Nephron progenitor cell (in vitro differentiated cells): ENCODE data around the gene GNA12.

Experiments used
- DNase-seq: peaks from one replicate; pipeline ENCODE4 v3.0.0; 2021
- H3K27ac Mint-ChIP-seq: 2 replicates; pipeline ENCODE4 v1.8.0; 2021; ENCODE audit warnings: mild to moderate bottlenecking, moderate library complexity, mixed read lengths
- H3K27me3 Mint-ChIP-seq: 2 replicates; pipeline ENCODE4 v1.8.0; 2021; ENCODE audit warnings: mild to moderate bottlenecking, low read depth, mixed read lengths; ENCODE audit not compliant: poor library complexity
- H3K36me3 Mint-ChIP-seq: 2 replicates; pipeline ENCODE4 v1.8.0; 2021; ENCODE audit warnings: low read depth, mixed read lengths
- H3K4me1 Mint-ChIP-seq: 2 replicates; pipeline ENCODE4 v1.8.0; 2021; ENCODE audit warnings: mixed read lengths
- H3K4me3 Mint-ChIP-seq: 2 replicates; pipeline ENCODE4 v1.8.0; 2021; ENCODE audit warnings: mild to moderate bottlenecking, moderate library complexity, mixed read lengths
- H3K9me3 Mint-ChIP-seq: 2 replicates; pipeline ENCODE4 v1.8.0; 2021; ENCODE audit warnings: mild to moderate bottlenecking, moderate library complexity, mixed read lengths
- TF ChIP-seq, protein P1 (sequence below): fragments of 200-600 bp; sonication (generic); IDR thresholded peaks from 2 replicates; pipeline ENCODE4 v1.5.0; 2021; ENCODE audit warnings: antibody characterized with exemption

Gene GNA12

DNA sequence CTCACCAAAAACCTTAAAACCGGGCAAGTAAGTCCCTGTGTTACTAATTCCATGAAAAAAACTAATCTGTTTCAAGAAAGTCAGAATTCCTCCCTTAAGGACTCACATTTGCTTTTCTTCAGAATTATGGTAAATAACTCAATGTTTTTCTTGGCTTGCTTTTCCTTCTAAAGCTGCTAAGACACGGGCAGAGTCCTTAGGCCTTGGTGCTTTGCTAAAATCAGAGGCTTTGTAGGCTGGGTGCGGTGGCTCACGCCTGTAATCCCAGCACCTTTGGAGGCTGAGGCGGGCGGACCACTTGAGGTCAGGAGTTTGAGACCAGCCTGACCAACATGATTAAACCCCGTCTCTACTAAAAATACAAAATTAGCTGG lies 32.0 kb downstream of the GNA12 start:
- Mint-ChIP-seq H3K9me3 (peaks cover 8% of the 10 kb centered on the region), H3K27me3 (peaks cover 2% of the 10 kb centered on the region), H3K36me3 (peaks cover 57% of the 10 kb centered on the region), H3K4me3 (no peak overlapping the region), H3K4me1 (peaks cover 63% of the 10 kb centered on the region), H3K27ac (peak overlapping the region; percentile 89)
- DNase-seq, result no peak
- TF ChIP-seq, protein P1, sequence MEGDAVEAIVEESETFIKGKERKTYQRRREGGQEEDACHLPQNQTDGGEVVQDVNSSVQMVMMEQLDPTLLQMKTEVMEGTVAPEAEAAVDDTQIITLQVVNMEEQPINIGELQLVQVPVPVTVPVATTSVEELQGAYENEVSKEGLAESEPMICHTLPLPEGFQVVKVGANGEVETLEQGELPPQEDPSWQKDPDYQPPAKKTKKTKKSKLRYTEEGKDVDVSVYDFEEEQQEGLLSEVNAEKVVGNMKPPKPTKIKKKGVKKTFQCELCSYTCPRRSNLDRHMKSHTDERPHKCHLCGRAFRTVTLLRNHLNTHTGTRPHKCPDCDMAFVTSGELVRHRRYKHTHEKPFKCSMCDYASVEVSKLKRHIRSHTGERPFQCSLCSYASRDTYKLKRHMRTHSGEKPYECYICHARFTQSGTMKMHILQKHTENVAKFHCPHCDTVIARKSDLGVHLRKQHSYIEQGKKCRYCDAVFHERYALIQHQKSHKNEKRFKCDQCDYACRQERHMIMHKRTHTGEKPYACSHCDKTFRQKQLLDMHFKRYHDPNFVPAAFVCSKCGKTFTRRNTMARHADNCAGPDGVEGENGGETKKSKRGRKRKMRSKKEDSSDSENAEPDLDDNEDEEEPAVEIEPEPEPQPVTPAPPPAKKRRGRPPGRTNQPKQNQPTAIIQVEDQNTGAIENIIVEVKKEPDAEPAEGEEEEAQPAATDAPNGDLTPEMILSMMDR, result no peak

DNA sequence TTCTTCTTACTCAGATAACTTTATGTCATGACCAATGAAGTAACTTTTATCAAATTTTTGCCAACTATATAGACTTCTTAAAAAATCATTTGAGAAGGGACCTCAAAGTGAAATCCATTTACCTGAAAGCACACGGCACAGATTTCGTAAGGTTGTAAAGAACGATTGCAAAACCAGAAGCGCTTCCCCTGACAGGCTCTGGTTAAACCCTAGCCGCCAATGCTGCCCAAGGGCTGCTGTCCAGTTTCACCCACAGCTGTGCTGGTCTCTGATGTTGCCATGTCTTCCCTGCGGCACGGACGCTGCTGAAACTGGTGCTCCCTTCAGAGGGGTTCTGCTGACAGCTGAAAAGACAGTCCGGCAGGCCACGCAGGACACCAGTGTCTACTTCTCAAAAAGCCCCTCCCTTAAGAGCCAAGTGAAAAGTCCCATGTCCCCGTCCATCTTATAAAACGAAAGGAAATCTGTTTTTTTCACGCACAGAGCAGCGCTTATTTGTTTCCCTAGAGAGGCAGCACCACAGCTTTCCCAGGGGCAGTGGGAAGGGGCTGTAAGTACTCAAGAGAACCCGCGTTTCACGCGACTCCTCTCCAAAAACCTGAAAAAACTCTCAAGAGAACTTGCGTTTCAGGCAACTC lies 32.5 kb downstream of the GNA12 start:
- Mint-ChIP-seq H3K36me3 (peaks cover 52% of the 10 kb centered on the region), H3K27ac (peak overlapping the region; percentile 89), H3K27me3 (peaks cover 2% of the 10 kb centered on the region), H3K4me3 (no peak overlapping the region), H3K9me3 (peaks cover 8% of the 10 kb centered on the region), H3K4me1 (peaks cover 64% of the 10 kb centered on the region)
- no peak for DNase-seq
- TF ChIP-seq, protein P1, result no peak

- TF ChIP-seq, protein P1, result no peak
- Mint-ChIP-seq H3K9me3 (peaks cover 8% of the 10 kb centered on the region), H3K27ac (no peak overlapping the region), H3K4me1 (peaks cover 63% of the 10 kb centered on the region), H3K4me3 (no peak overlapping the region), H3K36me3 (peaks cover 51% of the 10 kb centered on the region), H3K27me3 (peaks cover 2% of the 10 kb centered on the region)
- no peak for DNase-seq
Observed at GRCh38 chr7:2810682-2811415, 33.3 kb downstream of the GNA12 start.

GRCh38 chr7:2809903-2810625 lies 34.0 kb downstream of the GNA12 start:
- peaks cover 55% of the 10 kb centered on the region for H3K4me1 Mint-ChIP-seq
- no peak for DNase-seq
- H3K36me3 Mint-ChIP-seq, result peaks cover 49% of the 10 kb centered on the region
- H3K27ac Mint-ChIP-seq, result no peak overlapping the region
- H3K4me3 Mint-ChIP-seq, result no peak overlapping the region
- H3K27me3 Mint-ChIP-seq, result peaks cover 2% of the 10 kb centered on the region
- TF ChIP-seq, protein P1, result no peak
- H3K9me3 Mint-ChIP-seq, result peaks cover 8% of the 10 kb centered on the region

DNA sequence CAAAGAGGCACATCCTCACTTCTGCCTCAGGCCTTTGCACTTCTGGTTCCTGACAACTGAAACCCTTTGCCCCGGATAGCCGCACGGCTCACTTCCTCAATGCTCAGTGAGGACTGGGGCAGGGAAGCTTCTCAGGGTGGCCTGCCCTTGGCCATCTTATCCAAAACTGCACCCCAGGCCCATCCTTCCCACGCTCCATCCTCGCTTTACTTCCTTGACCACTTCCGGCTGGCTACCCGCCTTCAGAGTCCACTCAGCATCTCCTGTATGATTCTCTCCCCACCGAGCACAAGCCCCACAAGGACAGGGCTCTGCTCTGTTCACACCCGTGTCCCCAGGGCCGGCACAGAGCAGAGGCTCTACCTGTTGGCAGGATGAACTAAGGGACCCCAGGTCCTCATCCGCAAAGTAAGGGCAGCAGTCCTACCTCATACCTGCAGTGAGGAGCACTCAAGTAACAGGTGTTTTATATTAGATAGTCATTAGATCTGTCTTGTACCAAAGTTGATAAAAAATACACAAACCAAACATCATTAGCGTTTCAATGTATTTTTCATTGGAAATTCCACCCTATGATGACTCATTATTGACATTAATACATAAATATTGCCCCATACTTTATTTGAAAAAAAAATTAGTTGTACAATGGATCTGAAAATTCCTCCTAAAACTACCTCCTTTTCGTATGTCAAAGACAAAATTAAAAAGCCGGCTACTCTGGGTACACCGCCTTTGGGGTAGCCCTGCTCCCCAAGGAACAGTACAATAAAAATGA lies 35.0 kb downstream of the GNA12 start:
- Mint-ChIP-seq H3K9me3 (peaks cover 3% of the 10 kb centered on the region), H3K27ac (no peak overlapping the region), H3K27me3 (peaks cover 2% of the 10 kb centered on the region), H3K36me3 (peaks cover 43% of the 10 kb centered on the region), H3K4me3 (no peak overlapping the region), H3K4me1 (peaks cover 51% of the 10 kb centered on the region)
- TF ChIP-seq, protein P1, result no peak
- DNase-seq, result no peak
